HS-5 (cell line): ENCODE measurements around the gene CCDC90B.

Experiments used
- DNase-seq: peaks from one replicate; pipeline ENCODE4 v3.0.0-alpha.2; 2012; ENCODE audit warnings: low read depth

Gene CCDC90B

DNA sequence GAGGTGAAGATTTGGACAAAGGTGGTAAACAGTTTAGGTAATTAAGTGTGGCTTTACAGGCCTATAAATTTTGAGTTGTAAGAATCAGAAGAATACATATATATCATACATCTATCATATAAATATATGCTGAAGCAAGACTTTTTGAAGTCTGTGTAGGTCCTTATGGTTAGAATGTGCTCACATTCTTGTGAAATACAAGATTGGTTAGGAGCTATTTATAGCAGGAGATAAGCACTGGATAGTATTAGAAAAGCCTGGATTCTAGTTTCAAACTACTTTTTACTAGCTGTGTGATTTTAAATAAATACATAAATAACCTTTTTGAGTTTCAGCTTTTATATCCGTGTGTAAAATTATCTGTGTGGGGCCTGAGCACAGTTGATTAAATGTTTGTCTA is 50.3 kb downstream of the CCDC90B start:
- no peak for DNase-seq

- DNase-seq: no peak
Observed at GRCh38 chr11:83223457-83223856, 62.7 kb downstream of the CCDC90B start.

- DNase-seq: no peak
Observed at GRCh38 chr11:83222499-83222898, 63.7 kb downstream of the CCDC90B start.

DNA sequence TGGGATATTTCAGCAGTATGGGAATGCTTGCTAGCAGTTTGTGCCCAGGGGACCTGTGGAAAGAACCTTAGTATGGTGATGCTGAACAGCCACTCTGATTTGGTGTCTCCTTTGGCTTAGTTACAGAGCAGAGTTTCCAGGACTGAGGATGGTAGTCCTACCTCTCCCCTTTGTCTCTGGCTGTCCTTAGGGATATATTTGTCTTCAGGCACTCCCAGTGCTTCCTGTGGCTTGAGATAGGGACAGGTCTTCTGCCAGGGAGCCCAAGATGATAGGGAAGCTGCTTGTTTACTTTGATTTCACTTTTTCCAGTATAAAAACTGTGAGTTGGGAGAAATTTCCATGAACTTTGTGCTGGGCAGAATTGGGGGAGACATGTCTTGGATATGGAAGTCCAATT is 64.5 kb downstream of the CCDC90B start:
- DNase-seq: no peak

GRCh38 chr11:83220260-83220659 is 65.9 kb downstream of the CCDC90B start:
- no peak for DNase-seq

GRCh38 chr11:83219095-83219494 is 67.1 kb downstream of the CCDC90B start:
- DNase-seq: no peak
